Activated CD8-positive, alpha-beta memory T cell treated with anti-CD3 and anti-CD28 coated beads for 24 hours (primary cell): ENCODE data around the gene AKT1S1.

Experiments
- DNase-seq: peaks from one replicate; pipeline ENCODE4 v3.0.0-alpha.2; 2020

AKT1S1 gene

GRCh38 chr19:49852631-49853126 is 24.5 kb downstream of the AKT1S1 start:
- DNase-seq, result no peak

- peak; percentile 66 for DNase-seq
Measured at GRCh38 chr19:49851456-49852259, 25.5 kb downstream of the AKT1S1 start.

DNA sequence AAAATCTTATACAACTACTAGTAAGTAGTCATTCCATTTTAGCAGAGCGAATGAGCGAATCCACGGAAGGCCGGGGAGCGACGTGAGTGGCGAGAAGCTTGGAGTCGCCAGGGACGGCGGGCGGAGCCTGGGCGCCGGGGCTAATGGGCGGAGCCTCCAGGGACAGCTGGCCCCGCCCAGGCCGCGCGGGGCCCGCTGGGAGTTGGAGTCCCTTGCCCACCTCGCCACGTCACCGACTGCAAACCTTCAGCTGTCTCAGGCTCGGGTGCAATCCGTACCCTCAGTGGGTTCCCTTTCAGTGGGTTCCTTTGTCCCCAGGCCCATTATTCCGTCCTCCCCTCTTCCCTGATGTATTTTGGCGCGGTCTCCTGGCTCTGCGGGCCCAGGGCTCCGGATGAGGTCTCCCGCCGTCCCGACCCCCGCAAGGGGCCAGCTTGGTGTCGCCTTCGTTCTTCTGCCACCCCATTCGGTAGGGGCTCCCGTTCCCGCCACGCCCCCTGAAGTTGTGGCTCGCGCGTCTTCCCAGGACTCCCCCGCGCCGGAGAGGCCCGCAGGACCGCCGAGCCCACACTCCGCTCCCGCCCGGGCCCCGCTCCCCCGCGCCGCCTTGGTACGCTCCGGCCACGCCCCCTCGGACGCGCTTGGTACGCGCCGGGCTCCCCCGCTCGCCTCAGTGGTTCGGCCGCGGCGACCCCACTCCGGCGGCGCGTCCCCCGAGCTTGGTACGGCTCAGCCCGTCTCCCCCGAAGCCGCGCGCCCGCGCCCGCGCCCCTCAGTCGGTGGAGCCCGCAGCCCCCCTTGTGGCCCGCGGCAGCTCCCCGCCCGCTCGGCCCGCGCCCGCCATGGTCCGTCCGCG is 26.4 kb downstream of the AKT1S1 start, which contains the start of gene PTOV1:
TSS of gene PTOV1 (plus strand) at position 673 of the 856 bp plus-strand sequence.
- DNase-seq, result peak; percentile 97

DNA sequence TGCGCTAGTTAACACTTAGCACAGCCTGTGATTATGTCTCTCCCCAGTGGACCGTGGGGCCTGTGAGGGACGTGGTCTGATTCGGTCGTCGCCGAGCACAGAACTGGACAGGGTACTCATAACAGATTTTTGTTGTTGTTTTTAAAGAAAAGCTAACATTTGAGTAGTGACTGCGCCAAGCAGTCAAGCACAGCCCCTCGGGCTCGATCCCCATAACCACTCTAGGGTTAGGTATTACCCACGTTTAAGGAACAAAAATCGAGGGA is 27.0 kb downstream of the AKT1S1 start:
- DNase-seq, result no peak

GRCh38 chr19:49849433-49850220 is 27.5 kb downstream of the AKT1S1 start:
- DNase-seq, result no peak

DNA sequence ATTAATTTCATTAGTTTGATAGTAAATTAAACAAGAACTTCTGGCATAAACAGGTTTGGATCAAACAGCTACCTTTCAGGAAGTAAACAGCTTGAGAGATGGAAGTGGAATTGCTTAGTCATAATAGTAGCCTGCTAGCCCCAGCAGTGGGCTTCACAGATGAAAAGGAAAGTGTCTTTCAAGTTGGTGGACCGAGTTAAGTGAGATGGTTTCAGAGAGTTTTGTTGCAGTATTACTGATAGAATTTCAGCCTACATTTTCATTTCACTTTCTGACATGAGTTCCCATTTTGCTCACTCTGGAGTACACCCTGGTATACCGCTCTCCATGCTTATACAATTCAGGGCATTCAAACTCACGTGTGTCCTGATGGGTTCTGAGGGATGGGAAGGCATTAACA is 28.2 kb downstream of the AKT1S1 start:
- no peak for DNase-seq

DNA sequence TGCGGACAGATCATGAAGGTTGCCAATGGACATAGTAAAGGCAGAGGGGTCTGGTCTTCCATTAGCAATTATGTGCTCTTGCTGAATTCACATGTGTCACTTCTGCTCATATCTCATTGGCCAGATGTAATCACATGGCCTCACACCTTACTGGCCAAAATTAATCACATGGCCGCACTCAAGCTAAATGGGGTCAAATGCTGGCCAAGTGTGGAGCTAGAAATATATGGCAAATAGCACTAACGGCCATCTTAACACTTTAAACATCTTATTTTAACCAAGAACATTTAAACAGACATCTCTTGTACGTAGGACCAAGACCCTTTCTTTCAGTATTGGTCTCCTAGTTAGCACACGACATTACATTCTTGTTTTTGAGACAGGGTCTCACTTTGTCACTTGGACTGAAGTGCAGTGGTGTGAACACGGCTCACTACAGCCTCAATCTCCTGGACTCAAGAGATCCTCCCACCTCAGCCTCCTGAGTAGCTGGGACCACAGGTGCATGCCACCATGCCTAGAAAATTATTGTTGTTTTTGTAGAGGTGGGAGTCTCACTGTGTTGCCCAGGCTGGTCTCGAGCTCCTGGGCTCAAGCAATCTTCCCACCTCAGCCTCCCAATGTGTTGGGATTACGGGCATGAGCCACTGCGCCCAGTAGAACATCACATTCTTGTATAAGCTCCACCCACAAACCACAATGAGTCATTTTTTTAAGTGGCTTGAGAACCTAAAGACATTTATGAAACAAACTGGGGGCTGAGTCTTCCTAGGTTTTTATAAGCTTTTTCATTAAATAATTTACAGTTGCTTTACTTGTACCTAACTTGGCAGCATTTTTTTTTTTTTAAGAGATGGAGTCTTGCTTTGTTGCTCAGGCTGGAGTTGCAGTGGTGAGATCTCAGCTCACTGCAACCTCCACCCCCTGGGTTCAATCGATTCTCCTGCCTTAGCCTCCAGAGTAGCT is 29.1 kb downstream of the AKT1S1 start:
- DNase-seq, result peak; percentile 61

DNA sequence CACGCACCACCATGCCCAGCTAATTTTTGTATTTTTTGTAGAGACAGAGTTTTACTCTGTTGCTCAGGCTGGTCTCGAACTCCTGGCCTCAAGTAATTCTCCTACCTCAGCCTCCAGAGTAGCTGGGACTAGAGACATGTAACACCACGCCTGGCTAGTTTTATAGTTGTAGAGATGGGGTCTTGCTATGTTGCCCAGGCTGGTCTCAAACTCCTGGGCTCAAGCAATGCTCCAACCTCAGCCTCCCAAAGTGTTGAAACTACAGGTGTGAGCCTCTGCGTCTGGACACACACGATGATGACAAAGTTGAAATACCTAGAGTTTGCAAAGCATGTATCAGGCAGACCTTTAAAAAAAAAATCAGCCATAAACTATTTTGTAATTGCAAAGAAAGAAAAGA is 30.7 kb downstream of the AKT1S1 start:
- DNase-seq, result no peak

- no peak for DNase-seq
Measured at GRCh38 chr19:49845414-49845813, 31.7 kb downstream of the AKT1S1 start.

DNA sequence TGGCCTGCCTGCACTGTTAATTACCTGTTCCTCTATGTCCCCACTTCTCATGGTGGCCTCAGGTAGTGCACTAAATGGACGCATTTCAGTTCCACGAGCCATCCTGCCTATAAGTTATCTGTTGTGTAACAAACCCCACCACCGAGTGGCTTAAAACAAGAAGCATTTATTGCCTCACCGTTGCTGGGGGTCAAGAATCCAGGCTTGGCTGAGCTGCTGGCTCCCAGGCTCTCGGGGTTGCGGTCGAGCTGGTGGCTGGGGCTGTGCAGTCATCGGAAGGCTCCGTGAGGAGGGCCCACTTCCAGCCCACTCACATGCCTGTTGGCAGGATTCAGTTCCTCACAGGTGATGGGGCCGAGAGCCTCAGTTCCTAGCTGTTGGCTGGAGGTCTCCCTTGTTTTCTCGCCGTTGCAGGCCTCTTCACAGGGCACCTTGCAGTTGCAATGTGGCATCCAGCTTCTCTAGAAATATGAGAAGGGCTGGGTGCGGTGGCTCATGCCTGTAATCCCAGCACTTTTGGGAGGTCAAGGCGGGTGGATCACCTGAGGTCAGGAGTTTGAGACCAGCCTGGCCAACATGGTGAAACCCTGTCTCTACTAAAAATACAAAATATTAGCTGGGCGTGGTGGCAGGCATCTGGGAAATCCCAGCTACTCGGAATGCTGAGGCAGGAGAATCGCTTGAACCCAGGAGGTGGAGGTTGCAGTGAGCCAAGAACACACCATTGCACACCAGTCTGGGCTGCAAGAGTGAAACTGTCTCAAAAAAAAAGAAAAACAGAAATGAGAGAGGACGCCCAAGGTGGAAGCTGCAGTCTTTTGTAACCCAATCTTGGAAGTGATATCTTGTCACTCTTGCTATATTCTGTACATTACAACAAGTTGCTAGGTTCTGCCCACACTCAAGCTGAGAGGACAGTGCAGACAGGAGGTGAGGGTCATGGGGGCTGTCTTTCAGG is 32.7 kb downstream of the AKT1S1 start:
- no peak for DNase-seq

DNA sequence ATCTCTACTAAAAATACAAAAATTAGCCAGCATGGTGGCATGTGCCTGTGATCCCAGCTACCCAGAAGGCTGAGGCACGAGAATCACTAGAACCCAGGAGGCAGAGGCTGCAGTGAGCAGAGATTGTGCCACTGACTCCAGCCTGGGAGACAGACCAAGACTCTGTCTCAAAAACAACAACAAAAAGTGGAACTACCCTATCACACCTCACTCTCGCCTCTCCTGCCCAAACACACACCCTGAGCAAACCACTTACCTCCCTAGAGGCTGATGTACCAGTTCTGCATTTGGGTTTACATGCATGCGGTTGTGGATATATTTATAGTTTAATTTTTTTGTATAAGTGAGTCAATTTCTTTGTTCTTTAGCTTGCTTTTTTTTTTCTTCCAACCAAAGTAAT is 33.9 kb downstream of the AKT1S1 start:
- DNase-seq, result no peak

DNA sequence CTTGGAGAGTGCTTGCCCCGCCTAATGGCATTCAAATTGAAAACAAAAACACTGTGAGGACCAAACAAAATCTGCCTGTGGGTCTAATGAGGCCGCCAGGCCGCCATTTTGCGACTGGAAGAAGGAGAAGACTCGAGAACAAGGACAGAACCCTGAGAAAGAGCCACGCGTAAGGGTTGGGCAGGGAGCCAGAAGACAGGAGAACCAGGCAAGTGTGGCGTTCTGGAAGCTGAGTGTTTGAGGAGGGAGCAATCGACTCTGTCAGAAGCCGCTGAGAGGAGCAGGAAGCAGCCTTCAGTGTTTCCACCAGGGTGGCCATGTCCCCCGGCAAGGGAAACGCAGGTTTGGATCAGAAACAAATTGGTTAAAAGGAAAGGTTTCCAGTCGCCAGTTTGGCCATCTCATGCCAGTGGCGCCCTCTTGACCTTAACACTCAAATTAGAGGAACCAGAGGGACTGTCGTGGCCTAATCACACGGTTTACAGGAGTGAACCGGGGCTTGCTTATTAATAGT is 36.4 kb downstream of the AKT1S1 start:
- DNase-seq, result no peak

DNA sequence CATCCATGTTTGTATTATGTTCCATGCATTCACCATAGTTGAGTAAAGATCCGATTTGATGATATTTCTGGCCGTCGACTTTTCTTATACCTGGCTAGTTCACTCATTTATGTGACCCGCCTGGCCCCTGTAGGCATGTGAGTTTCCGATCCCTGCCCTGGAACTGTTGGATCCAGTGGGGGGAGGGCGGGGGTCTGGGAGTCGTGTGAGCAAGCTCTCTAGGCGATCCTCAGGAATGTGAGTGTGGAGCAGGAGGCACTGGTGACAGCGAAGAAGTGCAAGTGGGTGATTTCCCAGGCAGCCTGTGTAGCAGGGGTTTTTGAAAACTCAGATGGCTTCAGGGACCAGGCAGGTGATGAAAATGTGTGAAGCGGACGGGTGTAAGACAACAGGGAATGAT is 36.8 kb downstream of the AKT1S1 start:
- no peak for DNase-seq

DNA sequence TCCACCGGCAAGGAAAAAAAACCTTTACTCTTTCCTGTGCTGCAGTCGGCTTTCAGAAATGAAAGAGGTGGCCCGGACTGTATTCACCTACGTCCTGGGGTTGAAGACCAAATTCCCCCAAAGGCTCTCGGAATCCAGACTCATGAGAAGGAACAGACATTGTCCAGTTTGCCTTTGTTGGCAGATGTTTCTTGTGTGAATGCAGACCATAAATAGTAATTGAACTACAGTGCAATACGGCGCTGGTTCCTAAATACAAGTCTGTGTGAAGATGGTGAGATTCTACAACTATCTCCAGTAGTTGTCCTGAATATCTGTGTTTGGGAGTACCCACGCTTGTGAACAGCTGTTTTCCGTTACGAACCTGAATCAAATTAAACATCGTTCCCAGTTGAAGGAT is 37.4 kb downstream of the AKT1S1 start:
- no peak for DNase-seq

DNA sequence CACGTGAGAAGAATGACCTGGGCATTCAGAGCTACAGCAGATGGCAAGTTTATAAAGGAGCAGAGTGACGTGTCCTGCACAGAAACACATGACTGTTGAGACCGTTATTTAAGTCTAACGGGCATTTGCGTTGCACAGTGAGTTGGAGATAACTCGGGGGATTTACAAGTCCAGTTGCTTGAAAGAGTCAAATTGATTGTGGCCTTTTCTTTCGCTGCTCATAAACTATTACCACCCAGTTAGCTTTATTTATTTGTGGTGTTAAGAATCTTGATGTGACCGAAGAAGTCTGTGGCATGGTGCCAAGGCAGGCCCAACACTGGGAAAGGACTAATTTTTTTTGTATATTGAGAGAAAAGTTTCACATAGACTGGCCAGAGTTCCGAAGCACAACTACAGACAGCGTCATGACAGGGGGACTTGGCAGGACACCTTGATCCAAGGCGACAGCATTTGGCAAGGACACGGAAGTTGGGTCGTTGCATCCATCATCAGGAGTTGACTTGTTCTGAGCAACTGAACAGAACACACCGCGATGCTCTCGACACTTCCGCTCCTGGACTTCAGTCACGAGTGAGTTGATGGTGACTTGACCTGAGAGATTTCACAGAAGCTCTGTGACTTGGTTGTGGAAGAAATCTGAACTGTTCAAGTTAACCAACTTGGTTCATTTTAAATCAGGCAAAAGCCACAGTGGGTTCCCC is 38.1 kb downstream of the AKT1S1 start:
- DNase-seq, result no peak

DNA sequence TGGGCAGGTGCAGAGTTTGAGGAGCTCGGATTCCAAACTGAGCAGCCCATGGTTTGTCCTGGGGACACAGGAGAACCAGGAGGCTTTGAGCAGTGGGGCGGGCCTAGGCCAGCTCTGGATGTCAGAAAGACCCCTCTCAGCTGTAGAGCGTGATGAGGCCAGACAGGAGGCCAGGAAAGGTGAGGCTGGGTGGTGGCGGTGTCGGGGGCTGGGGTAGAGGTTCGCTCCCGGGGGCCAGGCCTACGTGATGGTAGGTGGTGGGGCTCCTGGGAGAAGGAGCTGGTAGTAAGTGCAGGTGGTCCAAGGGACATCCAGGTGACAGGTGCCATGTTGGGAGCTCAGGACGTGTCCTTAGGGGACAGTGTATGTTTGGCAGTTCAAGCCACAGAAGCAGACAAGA is 39.7 kb downstream of the AKT1S1 start:
- DNase-seq, result no peak

DNA sequence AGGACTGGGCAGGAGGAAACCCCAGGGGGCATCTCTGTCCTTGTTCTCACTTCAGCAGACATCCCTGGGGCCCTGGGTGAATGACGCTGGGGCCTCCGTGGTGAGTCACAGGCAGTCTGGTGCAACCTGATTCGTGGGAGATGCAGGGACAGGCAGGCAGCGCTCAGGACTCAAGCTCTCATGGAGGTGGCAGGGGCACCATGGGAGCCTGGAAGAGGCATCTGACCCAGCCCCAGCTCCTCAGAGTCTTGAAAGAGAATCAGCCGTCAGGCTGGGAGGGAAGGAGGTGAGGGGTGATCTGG is 40.2 kb downstream of the AKT1S1 start:
- DNase-seq, result no peak

GRCh38 chr19:49836176-49837008 is 40.8 kb downstream of the AKT1S1 start:
- DNase-seq, result no peak

GRCh38 chr19:49835562-49835961 is 41.6 kb downstream of the AKT1S1 start:
- no peak for DNase-seq
